H1 (cell line): ENCODE results near the gene CPZ. TPM values are rescaled to one million over a fixed set of nuclear protein-coding genes. Genes with fewer than 3 reads are reported as not detected.

Experiments used
- CTCF ChIP-seq, 3 experiments: IDR thresholded peaks; 1 replicate in 2 of 3; 2 replicates in 1 of 3; pipeline versions ENCODE4 v1.5.1 to v1.6.1; 2011; ENCODE audit warnings: low read length in 3 of 3, mild to moderate bottlenecking in 3 of 3, inconsistent platforms in 2 of 3, low read depth in 1 of 3, moderate library complexity in 1 of 3; ENCODE audit not compliant: insufficient read depth in 1 of 3; ENCODE audit errors: control extremely low read depth in 1 of 3
- HDAC6 ChIP-seq: IDR thresholded peaks from one replicate; pipeline ENCODE4 v1.7.1; 2012; ENCODE audit warnings: low read depth, mild to moderate bottlenecking, inconsistent platforms, low read length, moderate library complexity
- USF2 ChIP-seq: IDR thresholded peaks from 2 replicates; pipeline ENCODE4 v1.6.1; 2011; ENCODE audit warnings: low read length, improper control_type of control experiment
- polyA plus RNA-seq, 7 experiments: library from polyadenylated mRNA; depleted of rRNA in 3 of 7; stranded (reverse) in 5 of 7; unstranded in 2 of 7; fragments of >200 nt in 5 of 7; fragments of 200-250 nt in 2 of 7; gene quantifications; 1 replicate in 5 of 7; 2 replicates in 1 of 7; 4 replicates in 1 of 7; pipeline versions ENCODE4 v1.2.1 to v1.2.3, GENCODE V29; 2011 to 2013; ENCODE audit warnings: missing spikeins in 2 of 7, mixed read lengths in 2 of 7
- total RNA-seq: library from RNA; stranded (reverse); fragmentation: NEBNext Ultra II Directional; extraction: Animal tissue kit (Norgen Biotek cat#: 25700); gene quantifications from 2 replicates; pipeline ENCODE4 v1.2.1, GENCODE V29; 2021

The CPZ gene
- total and polyA plus RNA-seq, 2 of the 8 experiments (the other 6 are each of a cell fraction or from before 2014, with no cell fraction given): 28.8 to 40.7 TPM

- TF ChIP-seq CTCF (IDR thresholded peaks at IDR 0.05; ENCODE audit: control extremely low read depth in 1 of 3, insufficient read depth in 1 of 3, low read depth in 1 of 3, low read length in 3 of 3): no peak
- TF ChIP-seq HDAC6: no peak
- TF ChIP-seq USF2: no peak
- TF ChIP-seq, all 59 proteins: peak for 0
Measured at GRCh38 chr4:8645753-8646124, 53.2 kb downstream of the CPZ start (continued).
